Neural cell (in vitro differentiated cells): Measurements from ENCODE around the gene FAM83C. TPM values are rescaled to one million over a fixed set of nuclear protein-coding genes. Genes with fewer than 3 reads are reported as not detected.

Experiments
- H2AFZ ChIP-seq: fragments of 200-600, 300-800 bp; sonication (generic), shearing (Covaris generic); 2 replicates; pipeline ENCODE4 v1.6.0; 2014; ENCODE audit warnings: low read depth, mild to moderate bottlenecking, antibody characterized with exemption, low read length, moderate library complexity
- H3F3A ChIP-seq: fragments of 200-600 bp; shearing (Covaris generic); 2 replicates; pipeline ENCODE4 v1.6.1; 2016; ENCODE audit warnings: mild to moderate bottlenecking, moderate library complexity, mixed read lengths, antibody characterized with exemption, low read length; ENCODE audit not compliant: insufficient read depth, poor library complexity, severe bottlenecking
- H3K27ac ChIP-seq: fragments of 200-600, 300-800 bp; sonication (generic), shearing (Covaris generic); 2 replicates; pipeline ENCODE4 v1.5.1; 2014; ENCODE audit warnings: mild to moderate bottlenecking, low read length, moderate library complexity
- H3K27me3 ChIP-seq: fragments of 300-800, 200-600 bp; sonication (generic), shearing (Covaris generic); 2 replicates; pipeline ENCODE4 v1.6.0; 2014; ENCODE audit warnings: mild to moderate bottlenecking, low read depth, low read length, moderate library complexity; ENCODE audit not compliant: insufficient read depth
- H3K36me3 ChIP-seq: fragments of 300-800, 200-600 bp; sonication (generic), shearing (Covaris generic); 2 replicates; pipeline ENCODE4 v1.5.1; 2014; ENCODE audit warnings: mild to moderate bottlenecking, antibody characterized with exemption, low read length, moderate library complexity; ENCODE audit not compliant: insufficient read depth
- H3K4me2 ChIP-seq: fragments of 300-800, 200-600 bp; sonication (generic), shearing (Covaris generic); 2 replicates; pipeline ENCODE4 v1.6.0; 2014; ENCODE audit warnings: mild to moderate bottlenecking, low read length
- H3K4me3 ChIP-seq: fragments of 300-800, 200-600 bp; sonication (generic), shearing (Covaris generic); 2 replicates; pipeline ENCODE4 v1.5.1; 2014; ENCODE audit warnings: mild to moderate bottlenecking, low read length, moderate library complexity
- H3K79me2 ChIP-seq: fragments of 200-600 bp; shearing (Covaris generic); replicated peaks from 2 replicates; pipeline ENCODE4 v1.6.0; 2014; ENCODE audit warnings: mild to moderate bottlenecking, low read length, moderate library complexity; ENCODE audit not compliant: insufficient read depth
- H3K9ac ChIP-seq: fragments of 300-800, 200-600 bp; sonication (generic), shearing (Covaris generic); 2 replicates; pipeline ENCODE4 v1.6.1; 2016; ENCODE audit warnings: mild to moderate bottlenecking, low read length, mixed read lengths
- H3K9me2 ChIP-seq: fragments of 200-600 bp; shearing (Covaris generic); 2 replicates; pipeline ENCODE4 v1.6.1; 2016; ENCODE audit warnings: mild to moderate bottlenecking, low read length, mixed read lengths; ENCODE audit not compliant: insufficient read depth
- H3K9me3 ChIP-seq: fragments of 200-600, 300-800 bp; sonication (generic), shearing (Covaris generic); 2 replicates; pipeline ENCODE4 v1.6.1; 2016; ENCODE audit warnings: mild to moderate bottlenecking, mixed run types, low read length, moderate library complexity, mixed read lengths
- H4K20me1 ChIP-seq: fragments of 200-600 bp; shearing (Covaris generic); 2 replicates; pipeline ENCODE4 v1.6.1; 2016; ENCODE audit warnings: mild to moderate bottlenecking, mixed run types; ENCODE audit not compliant: insufficient read depth
- CTCF ChIP-seq: fragments of 450-650 bp; IDR thresholded peaks from 2 replicates; pipeline ENCODE4 v1.5.1; 2014; ENCODE audit warnings: antibody characterized with exemption, mild to moderate bottlenecking, moderate library complexity; ENCODE audit not compliant: poor library complexity, severe bottlenecking
- EP300 ChIP-seq: fragments of 450-650 bp; conservative IDR thresholded peaks from 2 replicates; pipeline ENCODE4 v1.6.1; 2014; ENCODE audit warnings: antibody characterized with exemption, mild to moderate bottlenecking, moderate library complexity; ENCODE audit not compliant: poor library complexity, severe bottlenecking
- EZH2 ChIP-seq: fragments of 200-600, 300-800 bp; shearing (Covaris generic), sonication (generic); IDR thresholded peaks from 2 replicates; pipeline ENCODE4 v1.6.1; 2014; ENCODE audit warnings: antibody characterized with exemption, low read length, borderline replicate concordance, mild to moderate bottlenecking; ENCODE audit not compliant: insufficient read depth, poor library complexity, severe bottlenecking
- MXI1 ChIP-seq: fragments of 450-650 bp; conservative IDR thresholded peaks from 2 replicates; pipeline ENCODE4 v1.6.1; 2014; ENCODE audit warnings: antibody characterized with exemption, mild to moderate bottlenecking; ENCODE audit not compliant: poor library complexity, severe bottlenecking
- POLR2AphosphoS5 ChIP-seq: IDR thresholded peaks from 2 replicates; pipeline ENCODE4 v1.6.1; 2012
- RAD21 ChIP-seq: fragments of 450-650 bp; conservative IDR thresholded peaks from 2 replicates; pipeline ENCODE4 v1.6.1; 2014; ENCODE audit warnings: antibody characterized with exemption, mild to moderate bottlenecking, moderate library complexity
- REST ChIP-seq: IDR thresholded peaks from 2 replicates; pipeline ENCODE4 v1.6.1; 2012; ENCODE audit warnings: borderline replicate concordance
- SMC3 ChIP-seq: fragments of 450-650 bp; conservative IDR thresholded peaks from 2 replicates; pipeline ENCODE4 v1.6.1; 2014; ENCODE audit warnings: antibody characterized with exemption, mild to moderate bottlenecking, moderate library complexity; ENCODE audit not compliant: poor library complexity
- TAF1 ChIP-seq: IDR thresholded peaks from 2 replicates; pipeline ENCODE4 v1.6.1; 2012; ENCODE audit warnings: low read depth
- polyA plus RNA-seq: library from polyadenylated mRNA; depleted of rRNA; stranded (reverse); fragments of >200 nt; gene quantifications from 2 replicates; pipeline ENCODE4 v1.2.3, GENCODE V29; 2014

The FAM83C gene
- polyA plus RNA-seq, 1 donor from 2014 or later = not detected

GRCh38 chr20:35271073-35271882 lies 20.9 kb downstream of the FAM83C start:
- Histone ChIP-seq H3K79me2 (no peaks in the 10 kb centered on the region), H3F3A (no peaks in the 10 kb centered on the region), H4K20me1 (no peaks in the 10 kb centered on the region), H3K36me3 (no peaks in the 10 kb centered on the region), H3K4me3 (no peak overlapping the region), H2AFZ (no peak overlapping the region), H3K4me2 (no peak overlapping the region), H3K9me3 (no peaks in the 10 kb centered on the region), H3K27me3 (no peaks in the 10 kb centered on the region), H3K27ac (no peak overlapping the region), H3K9me2 (no peaks in the 10 kb centered on the region), H3K9ac (no peak overlapping the region)
- no peak for TF ChIP-seq EP300
- TF ChIP-seq CTCF = no peak
- TF ChIP-seq RAD21 = no peak
- no peak for TF ChIP-seq TAF1
- no peak for TF ChIP-seq MXI1
- TF ChIP-seq REST = no peak
- no peak for TF ChIP-seq EZH2
- TF ChIP-seq SMC3 = no peak
- TF ChIP-seq POLR2AphosphoS5 = no peak

- Histone ChIP-seq H3K4me2 (no peak overlapping the region), H3K27me3 (no peaks in the 10 kb centered on the region), H3K27ac (no peak overlapping the region), H3F3A (no peaks in the 10 kb centered on the region), H3K79me2 (no peaks in the 10 kb centered on the region), H3K4me3 (no peak overlapping the region), H3K36me3 (no peaks in the 10 kb centered on the region), H2AFZ (no peak overlapping the region), H3K9me2 (no peaks in the 10 kb centered on the region), H3K9ac (no peak overlapping the region), H3K9me3 (no peaks in the 10 kb centered on the region), H4K20me1 (no peaks in the 10 kb centered on the region)
- TF ChIP-seq RAD21 (no peak), POLR2AphosphoS5 (no peak), EZH2 (no peak), REST (no peak), SMC3 (no peak), CTCF (no peak), TAF1 (no peak), EP300 (no peak), MXI1 (no peak)
Measured at GRCh38 chr20:35270021-35270902, 22.0 kb downstream of the FAM83C start.
